ENCODE results near the gene TUFT1.
A peak's percentile ranks its signal among the peaks of the same experiment; 100 is the strongest.

Gene TUFT1, protein sequence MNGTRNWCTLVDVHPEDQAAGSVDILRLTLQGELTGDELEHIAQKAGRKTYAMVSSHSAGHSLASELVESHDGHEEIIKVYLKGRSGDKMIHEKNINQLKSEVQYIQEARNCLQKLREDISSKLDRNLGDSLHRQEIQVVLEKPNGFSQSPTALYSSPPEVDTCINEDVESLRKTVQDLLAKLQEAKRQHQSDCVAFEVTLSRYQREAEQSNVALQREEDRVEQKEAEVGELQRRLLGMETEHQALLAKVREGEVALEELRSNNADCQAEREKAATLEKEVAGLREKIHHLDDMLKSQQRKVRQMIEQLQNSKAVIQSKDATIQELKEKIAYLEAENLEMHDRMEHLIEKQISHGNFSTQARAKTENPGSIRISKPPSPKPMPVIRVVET

DNA sequence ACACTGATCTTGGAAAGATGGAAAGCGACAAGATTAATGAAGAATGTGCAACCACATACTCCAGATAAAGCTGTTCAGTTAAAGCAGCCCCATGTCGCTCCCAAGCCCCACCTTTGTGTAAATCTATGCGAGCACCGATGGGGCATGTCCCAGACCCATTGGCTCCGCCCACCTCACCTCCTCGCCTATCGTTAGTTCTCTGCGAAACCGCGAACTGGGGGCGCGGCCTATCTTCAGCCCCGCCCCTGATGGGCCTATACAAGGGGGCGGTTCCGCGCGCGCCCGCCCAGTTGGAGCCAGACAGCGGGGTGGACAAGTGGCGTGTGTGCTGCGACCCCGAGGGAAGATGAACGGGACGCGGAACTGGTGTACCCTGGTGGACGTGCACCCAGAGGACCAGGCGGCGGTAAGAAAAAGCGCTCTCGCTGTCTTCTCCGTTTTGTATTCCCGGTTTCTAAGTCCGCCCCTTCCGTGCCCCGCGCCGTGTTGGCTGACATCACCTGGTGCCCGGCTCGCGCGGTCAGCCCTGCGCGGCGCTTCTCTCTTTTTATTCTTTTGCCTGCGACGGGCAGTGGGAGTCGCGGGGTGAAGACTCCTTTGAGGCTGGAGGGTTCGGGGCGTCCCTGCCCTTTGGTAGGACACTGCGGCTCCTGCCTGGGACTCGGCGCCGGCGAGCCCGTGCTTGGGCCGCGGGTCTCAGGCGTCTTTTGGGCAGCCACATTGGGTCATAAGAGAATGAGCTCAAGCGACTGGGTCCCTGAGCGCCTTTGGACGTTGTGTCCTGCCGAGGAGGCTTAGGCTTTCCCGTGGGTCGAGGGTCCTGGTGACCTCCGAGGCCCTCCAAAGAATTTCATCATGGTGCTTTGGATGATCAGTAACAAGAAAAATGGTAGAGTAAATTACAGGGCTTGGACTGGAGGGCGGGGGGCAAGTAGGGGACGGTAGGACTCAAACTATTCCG, at the start of gene TUFT1:
Gene TUFT1 (plus strand): TSS at position 289 of the 961 bp plus-strand sequence. CDS start 58 bp downstream, at position 347.
- peak; percentile 94 for DNase-seq

DNA sequence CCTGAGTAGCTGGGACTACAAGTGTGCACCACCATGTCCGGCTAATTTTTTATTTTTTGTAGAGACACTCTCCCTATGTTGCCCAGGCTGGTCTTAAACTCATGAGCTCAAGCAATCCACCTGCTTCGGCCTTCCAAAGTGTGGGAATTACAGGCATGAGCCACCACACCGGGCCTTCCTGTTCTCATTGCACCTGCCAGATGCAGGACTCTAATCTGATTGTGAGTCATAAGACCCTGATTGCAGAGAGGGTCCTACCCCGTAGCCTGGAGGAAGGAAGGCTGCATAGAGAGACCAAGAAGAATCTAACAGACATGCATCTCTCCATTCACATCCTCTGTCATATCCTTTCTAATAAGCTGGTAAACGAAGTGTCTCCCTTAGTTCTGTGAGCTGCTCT, 48.5 kb upstream of the TUFT1 start:
- DNase-seq, result no peak

- no peak for DNase-seq
Measured at GRCh38 chr1:151492120-151492519, 48.0 kb upstream of the TUFT1 start.

DNA sequence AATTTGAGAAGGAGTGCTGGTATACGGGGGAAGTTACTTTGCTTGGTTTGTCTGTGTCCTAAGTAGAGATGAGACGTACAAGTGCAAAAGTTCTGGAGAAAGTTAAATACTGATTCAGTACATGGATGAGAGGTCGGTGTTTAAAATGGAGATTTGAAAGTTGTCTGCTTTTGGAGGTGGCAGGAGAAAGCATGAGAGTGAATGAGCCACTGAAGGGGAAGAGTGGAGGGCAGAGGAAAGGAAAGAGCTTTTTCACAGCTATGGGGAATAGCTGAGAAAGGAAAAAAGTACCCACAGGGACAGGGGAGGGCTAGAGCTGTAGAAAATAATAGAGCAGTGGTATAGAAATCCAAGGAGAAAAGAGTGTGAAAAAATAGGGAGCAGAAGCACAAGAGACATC, 47.1 kb upstream of the TUFT1 start:
- DNase-seq, result no peak

DNA sequence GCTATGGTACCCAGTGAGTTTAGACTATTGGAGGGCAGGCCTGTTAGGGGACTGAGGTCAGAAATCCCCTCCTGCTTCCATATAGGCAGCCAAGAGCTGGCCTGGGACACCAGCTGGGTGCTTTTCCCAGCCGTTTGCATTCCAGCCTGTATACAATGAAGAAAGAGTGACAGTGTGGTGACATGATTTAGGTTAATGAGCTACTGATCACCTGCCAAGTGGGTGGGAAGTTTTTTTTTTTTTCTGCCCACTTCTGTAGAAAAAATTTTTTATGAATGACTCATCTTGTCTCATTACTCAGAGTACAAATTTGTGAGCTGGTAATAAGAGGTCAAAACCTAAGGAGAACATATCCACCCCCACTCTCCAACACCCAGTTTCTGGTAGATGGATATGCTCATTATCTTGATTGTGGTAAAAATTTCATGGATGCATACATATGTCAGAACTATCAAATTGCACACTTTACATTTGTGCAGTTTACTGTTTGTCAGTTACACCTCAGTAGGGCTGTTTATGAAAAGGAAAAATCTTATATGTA, 45.3 kb upstream of the TUFT1 start:
- DNase-seq, result no peak

- DNase-seq, result no peak
Measured at GRCh38 chr1:151495316-151495715, 44.8 kb upstream of the TUFT1 start.

- DNase-seq, result no peak
Measured at GRCh38 chr1:151499365-151499764, 40.7 kb upstream of the TUFT1 start.

DNA sequence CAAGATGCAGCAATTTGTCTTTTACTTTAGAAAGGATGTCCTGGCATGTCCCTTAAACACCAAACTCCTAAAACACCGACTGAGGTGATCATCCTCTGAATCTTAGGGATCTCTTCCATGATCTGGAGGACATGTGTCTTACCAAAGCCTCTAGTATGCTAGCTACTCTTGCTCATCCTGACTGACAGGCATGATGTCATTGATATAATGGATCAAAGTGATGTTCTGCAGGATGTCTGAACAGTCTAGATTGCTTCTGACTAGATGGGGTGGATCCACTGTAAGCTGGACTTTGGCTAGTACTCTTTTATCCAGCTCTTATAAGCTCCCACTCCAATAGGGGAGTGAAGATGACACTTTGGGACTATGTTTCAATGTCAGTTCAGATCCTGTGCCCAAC, 40.2 kb upstream of the TUFT1 start:
- DNase-seq, result no peak

GRCh38 chr1:151501474-151501873, 38.6 kb upstream of the TUFT1 start:
- DNase-seq, result no peak

GRCh38 chr1:151502035-151502700, 37.9 kb upstream of the TUFT1 start:
- no peak for DNase-seq

DNA sequence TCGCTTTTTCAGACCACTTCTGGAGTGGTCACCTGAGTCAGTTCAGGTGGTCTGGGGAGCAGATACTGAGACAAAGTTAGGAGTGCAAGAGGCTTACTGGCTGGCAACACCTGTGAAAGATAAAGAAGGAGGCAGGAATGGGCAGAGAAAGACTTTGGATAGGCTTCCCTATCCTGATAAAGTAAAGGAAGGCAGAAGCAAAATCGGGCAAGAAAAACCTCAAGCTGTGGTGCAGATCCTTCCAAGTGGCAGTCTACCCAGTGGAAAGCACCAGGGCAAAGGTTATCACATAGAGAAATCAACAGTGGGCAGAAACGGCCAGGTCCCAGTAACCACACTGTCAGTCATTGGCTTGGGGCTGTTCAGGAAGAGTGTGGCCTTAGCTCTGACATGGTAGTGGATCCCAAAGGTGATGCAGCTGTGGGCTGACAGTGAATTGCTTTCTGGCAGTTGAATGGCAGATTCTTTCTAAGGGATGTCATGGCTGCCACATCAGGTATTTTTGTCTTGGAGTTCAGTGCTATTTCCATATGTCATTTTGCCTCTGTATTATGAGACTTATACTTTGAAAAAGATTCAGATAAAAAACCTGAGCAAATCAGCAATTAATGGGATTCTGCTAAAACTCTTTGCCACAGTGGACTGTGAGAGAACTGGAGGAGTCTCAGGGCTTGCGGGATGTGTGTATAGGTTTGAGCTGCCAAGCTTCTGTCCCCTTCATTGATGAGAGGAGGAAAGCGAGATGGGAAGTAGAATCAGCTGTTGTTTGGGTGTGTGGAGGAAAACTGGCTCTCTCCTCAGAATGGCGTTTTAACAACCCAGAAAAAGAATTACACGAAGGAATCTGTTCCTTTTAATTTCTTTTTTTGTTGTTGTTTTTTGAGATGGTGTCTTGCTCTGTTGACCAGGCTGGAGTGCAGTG, 37.0 kb upstream of the TUFT1 start:
- DNase-seq, result no peak

- DNase-seq, result no peak
Measured at GRCh38 chr1:151504252-151504651, 35.9 kb upstream of the TUFT1 start.

GRCh38 chr1:151504759-151505158, 35.4 kb upstream of the TUFT1 start:
- DNase-seq, result no peak

DNA sequence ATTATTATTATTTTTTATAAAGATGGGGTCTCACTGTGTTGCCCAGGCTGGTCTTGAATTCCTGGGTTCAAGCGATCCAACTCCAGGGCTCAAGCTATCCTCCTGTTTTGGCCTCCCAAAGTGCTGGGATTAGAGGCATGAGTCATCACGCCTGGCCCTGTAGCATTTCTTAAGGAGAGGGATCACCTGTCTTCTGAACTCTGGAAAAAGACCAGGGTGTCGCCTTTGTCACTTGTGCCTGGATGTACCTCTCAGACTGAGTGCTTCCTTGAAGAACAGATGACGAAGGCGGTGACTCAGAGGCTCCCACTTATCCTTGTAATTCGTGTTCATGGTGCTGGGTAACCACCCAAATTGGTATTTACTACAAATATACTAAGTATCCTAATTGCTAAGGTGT, 31.3 kb upstream of the TUFT1 start:
- no peak for DNase-seq

DNA sequence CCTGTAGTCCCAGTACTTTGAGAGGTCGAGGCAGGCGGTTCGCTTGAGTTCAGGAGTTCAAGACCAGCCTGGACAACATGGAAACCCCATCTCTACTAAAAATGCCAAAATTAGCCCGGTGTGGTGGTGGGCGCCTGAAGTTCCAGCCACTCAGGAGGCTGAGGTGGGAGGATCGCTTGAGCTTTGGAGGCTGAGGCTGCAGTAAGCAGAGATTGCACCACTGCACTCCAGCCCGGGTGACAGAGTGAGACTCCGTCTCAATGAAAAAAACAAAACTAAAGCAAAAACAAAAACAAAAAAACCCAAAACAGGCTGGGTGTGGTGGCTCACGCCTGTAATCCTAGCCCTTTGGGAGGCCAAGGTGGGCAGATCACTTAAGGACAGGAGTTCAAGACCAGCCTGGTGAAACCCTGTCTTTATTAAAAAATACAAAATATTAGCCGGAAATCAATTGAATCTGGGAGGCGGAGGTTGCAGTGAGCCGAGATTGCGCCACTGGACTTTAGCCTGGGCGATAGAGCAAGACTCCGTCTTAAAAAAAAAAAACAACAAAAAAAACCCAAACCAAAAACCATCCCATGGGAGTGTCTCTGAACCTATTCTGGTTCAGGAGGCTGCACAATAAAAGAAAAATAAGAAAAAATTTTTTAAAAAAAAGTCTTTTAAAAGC, 30.6 kb upstream of the TUFT1 start:
- no peak for DNase-seq

GRCh38 chr1:151510020-151510405, 30.1 kb upstream of the TUFT1 start:
- no peak for DNase-seq

DNA sequence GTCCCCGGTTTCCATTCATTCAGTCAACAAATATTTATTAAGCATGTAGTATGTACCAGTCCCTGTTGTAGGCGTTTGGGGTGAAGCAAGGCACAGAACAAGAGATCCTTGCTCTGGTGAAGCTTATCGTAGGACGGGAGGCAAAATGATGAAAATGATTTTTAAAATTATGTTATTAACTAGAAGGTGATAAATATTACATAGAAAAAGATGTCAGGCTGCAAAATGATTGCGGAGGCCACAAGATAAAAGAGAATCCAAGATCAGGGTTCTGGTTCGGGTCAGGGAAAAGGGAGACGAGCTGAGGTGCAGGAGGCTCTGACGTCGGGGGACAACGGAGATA, 29.5 kb upstream of the TUFT1 start:
- DNase-seq, result no peak

- peak; percentile 72 for DNase-seq
Measured at GRCh38 chr1:151510957-151511635, 29.0 kb upstream of the TUFT1 start, which contains the start of gene CGN. Gene CGN, plus strand, starts transcription at chr1:151511387. Its CDS starts 7,133 bp downstream, at chr1:151518520.

DNA sequence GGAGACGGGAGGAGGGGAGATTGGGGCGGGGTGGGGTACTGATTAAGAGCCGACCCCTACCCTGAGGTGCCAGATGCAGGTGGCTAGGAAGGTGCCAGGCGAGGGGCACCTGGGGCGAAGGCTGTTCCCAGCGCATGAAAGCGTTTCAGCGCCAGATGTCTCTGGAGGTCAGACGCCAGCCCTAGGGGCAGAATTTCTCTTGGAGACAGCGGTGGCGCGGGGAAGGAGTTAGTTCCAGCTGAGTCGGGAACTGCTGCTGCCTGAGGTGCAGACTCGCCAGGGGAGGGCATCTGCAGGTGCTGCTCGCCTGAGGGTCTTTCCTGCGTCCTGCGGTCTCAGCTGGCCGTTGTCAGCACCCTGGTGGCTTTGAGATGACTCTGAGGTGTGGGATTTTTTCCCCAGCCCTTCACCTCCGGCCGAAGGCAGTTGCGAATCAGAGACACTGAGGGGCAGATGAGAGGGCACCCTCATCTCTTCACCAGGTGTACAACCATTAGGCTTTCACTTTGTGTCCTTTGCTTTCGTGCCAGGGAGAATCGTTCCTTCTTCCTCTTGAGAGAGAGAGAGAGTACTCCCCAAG, 28.4 kb upstream of the TUFT1 start:
- peak; percentile 9 for DNase-seq

- DNase-seq, result no peak
Measured at GRCh38 chr1:151512326-151512725, 27.8 kb upstream of the TUFT1 start.

Data from NCI-H2029 treated with DMSO at 0.1 percent for 48 hours (cell line).